Measurements from ENCODE around the gene MCUB.
"Not testable (repeated sequence)": the region's sequence is repeated elsewhere in the genome, so short reads cannot be mapped to it uniquely, and the experiment has no call there.

Gene MCUB

GRCh38 chr4:109574931-109575804 lies 15.1 kb downstream of the MCUB start:
- DNase-seq (ENCODE audit: low read depth, low spot score) = no peak
- no peak for TF ChIP-seq CTCF (IDR thresholded peaks at IDR 0.05; ENCODE audit: insufficient read depth, low read length, missing control alignments)
- ChIA-PET CTCF (interaction anchor here (1.0 to 1.6 kb wide), 3 partner anchors 12 to 150 kb away, joined by 3 to 6 read pairs (median 3); partner anchors contain the start of gene SEC24B), POLR2A (no interaction called here)
- H3K4me3 ChIP-seq (ENCODE audit: low read depth, low read length) = no peak overlapping the region

GRCh38 chr4:109576462-109576861 lies 16.4 kb downstream of the MCUB start:
- no peak overlapping the region for H3K4me3 ChIP-seq (ENCODE audit: low read depth, low read length)
- DNase-seq (ENCODE audit: low read depth, low spot score) = no peak
- TF ChIP-seq CTCF (IDR thresholded peaks at IDR 0.05; ENCODE audit: insufficient read depth, low read length, missing control alignments) = no peak
- ChIA-PET CTCF (no interaction called here), POLR2A (no interaction called here)

GRCh38 chr4:109578846-109579245 lies 18.8 kb downstream of the MCUB start:
- no peak overlapping the region for H3K4me3 ChIP-seq (ENCODE audit: low read depth, low read length)
- no peak for TF ChIP-seq CTCF (IDR thresholded peaks at IDR 0.05; ENCODE audit: insufficient read depth, low read length, missing control alignments)
- DNase-seq (ENCODE audit: low read depth, low spot score) = no peak
- POLR2A ChIA-PET = no interaction called here
- CTCF ChIA-PET = no interaction called here

- H3K4me3 ChIP-seq (ENCODE audit: low read depth, low read length); CTCF ChIA-PET; DNase-seq (ENCODE audit: low read depth, low spot score); POLR2A ChIA-PET: not testable (repeated sequence)
Observed at GRCh38 chr4:109579997-109580396, 20.0 kb downstream of the MCUB start.

- ChIA-PET POLR2A (no interaction called here), CTCF (no interaction called here)
- H3K4me3 ChIP-seq (ENCODE audit: low read depth, low read length) = no peak overlapping the region
- no peak for TF ChIP-seq CTCF (IDR thresholded peaks at IDR 0.05; ENCODE audit: insufficient read depth, low read length, missing control alignments)
- no peak for DNase-seq (ENCODE audit: low read depth, low spot score)
Observed at GRCh38 chr4:109588176-109588575, 28.1 kb downstream of the MCUB start.

- no peak overlapping the region for H3K4me3 ChIP-seq (ENCODE audit: low read depth, low read length)
- POLR2A ChIA-PET = no interaction called here
- CTCF ChIA-PET = no interaction called here
- DNase-seq (ENCODE audit: low read depth, low spot score) = no peak
- no peak for TF ChIP-seq CTCF (IDR thresholded peaks at IDR 0.05; ENCODE audit: insufficient read depth, low read length, missing control alignments)
Observed at GRCh38 chr4:109589119-109589518, 29.1 kb downstream of the MCUB start.

GRCh38 chr4:109589605-109590004 lies 29.6 kb downstream of the MCUB start:
- ChIA-PET POLR2A (no interaction called here), CTCF (no interaction called here)
- no peak for DNase-seq (ENCODE audit: low read depth, low spot score)
- TF ChIP-seq CTCF (IDR thresholded peaks at IDR 0.05; ENCODE audit: insufficient read depth, low read length, missing control alignments) = no peak
- no peak overlapping the region for H3K4me3 ChIP-seq (ENCODE audit: low read depth, low read length)
